NCI-H226 (cell line): ENCODE results near the gene PCSK5.
A peak's percentile ranks its signal among the peaks of the same experiment; 100 is the strongest.
"Not testable (repeated sequence)": the region's sequence is repeated elsewhere in the genome, so short reads cannot be mapped to it uniquely, and the experiment has no call there.

Experiments
- DNase-seq: peaks from one replicate; pipeline ENCODE4 v3.0.0-alpha.2; 2015

The PCSK5 gene

GRCh38 chr9:75890472-75891276 is at the start of gene PCSK5:
Gene PCSK5 (plus strand): TSS chr9:75890673. CDS start chr9:75891182, 509 bp downstream.
- peak; percentile 71 for DNase-seq

DNA sequence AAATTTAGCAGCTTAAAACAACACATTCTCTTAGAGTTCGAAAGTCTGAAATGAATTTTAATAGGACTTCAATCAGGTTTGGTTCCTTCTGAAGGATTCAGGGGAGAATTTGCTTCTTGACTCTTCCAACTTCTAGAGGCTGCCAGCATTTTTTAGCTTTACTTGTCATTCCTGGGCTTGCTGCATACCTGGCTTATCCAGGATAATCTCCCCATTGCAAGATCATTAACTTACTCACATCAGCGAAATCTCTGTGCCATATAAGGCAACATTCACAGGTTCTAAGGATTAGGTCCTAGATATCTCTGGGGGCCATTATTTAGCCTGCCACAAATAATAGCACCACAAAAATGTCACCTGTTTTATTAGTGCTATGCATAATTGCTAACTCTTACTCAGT is 46.2 kb upstream of the PCSK5 start:
- no peak for DNase-seq

DNA sequence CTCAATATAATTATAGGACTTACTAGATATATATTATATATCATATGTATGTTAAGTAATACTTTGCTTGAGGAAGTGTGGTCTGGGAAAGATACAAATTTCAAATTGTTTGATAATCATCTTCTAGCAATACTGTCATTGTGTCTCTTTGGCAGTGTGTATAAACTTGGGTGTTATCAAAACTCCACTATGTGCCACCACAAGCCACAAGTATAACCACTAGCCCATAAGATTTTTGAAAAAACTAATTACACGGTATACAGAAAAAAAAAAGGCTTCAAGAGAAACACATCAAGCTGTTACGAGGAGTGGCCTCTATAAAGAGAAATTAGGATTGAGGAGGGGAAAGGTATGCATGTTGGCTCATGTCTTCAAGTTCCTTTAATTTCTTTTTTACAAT is 44.7 kb upstream of the PCSK5 start:
- DNase-seq, result no peak

DNA sequence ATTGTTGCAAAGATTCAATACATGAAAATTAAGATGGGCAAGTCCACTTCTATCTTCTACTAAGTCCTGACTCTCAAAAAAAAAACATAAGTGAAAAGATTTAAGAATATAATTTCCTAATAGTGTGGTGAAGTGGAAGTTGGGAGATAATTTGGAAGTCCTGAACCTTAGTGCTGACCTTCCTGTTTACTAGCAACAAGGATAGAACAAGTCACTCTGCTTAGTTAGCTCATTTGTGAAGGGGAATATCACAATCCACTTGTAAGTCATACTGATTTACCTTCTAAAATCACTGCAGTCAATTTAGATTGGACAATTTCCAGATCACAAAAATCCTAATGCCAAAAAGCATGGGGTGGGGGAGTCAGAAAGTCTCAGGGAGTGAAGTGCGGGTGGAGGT is 43.4 kb upstream of the PCSK5 start:
- no peak for DNase-seq

GRCh38 chr9:75850459-75851200 is 39.8 kb upstream of the PCSK5 start:
- DNase-seq, result no peak

DNA sequence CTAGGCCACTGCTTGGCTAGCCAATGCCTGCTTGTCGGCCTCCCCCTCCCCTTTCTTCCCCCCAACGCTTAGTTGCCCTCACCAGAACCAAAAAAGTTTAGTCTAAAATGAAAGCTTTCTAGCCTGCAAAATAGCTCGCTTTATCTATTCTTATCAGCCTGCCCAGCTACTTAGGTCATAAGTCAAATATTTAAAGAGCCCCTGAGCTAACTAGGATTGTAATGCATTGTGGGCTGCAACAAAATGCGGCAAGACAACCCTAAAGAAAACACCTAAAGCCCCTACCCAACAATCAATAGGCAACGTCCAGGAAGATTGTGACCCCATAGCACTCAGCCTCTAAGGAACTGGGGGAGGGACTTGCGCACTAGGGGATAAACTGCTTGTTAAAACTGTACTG is 38.6 kb upstream of the PCSK5 start:
- DNase-seq, result no peak

GRCh38 chr9:75852746-75853145 is 37.7 kb upstream of the PCSK5 start:
- no peak for DNase-seq

- DNase-seq, result no peak
These were observed 35.0 kb upstream of the PCSK5 start for GRCh38 chr9:75855509-75855908.

DNA sequence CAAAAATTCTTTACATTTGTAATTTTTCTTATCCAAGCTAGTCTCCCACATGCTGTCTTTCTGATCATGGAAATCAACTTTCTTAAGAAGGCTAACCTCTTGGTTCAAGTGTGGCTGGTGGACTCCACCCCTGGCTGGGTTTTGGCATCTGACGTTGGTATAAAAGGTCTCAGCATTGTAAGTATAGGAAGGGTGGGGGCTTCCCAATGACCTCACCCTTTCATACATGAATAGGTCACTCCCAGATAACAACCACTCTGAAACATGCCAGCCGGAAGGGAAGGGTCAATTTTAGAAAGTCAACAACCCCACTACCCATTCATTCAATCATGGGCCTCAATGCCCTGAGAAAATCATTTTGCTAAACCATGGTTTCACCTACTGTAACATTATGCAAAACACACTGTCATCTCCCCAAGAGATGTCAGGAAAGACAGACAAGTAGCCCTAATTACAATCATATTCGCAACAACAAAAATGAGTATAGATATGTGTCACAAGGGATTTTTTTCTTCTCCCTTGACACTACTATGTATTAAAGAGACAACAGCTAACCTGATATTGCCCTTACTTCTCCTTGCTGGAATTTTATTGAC is 31.9 kb upstream of the PCSK5 start:
- no peak for DNase-seq

DNA sequence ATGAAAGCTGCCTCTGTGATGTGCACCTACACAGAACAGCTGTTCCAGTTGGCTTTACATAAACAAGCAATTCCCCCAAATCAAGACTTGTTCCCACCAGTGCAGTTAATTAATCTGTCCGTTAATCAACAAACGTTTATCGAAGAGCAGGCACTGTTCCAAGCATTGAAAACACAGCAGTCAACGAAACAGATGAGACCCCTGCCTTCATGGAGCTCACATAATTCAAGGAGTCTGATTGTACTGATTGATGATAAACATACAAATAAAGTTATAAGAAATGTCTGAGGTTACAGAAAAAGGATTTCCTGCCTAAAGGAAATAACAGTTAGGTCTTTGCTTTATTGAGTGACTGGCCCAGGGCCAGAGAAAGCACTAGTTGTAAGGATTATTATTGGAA is 26.2 kb upstream of the PCSK5 start:
- DNase-seq, result no peak

- no peak for DNase-seq
These were observed 24.1 kb upstream of the PCSK5 start for GRCh38 chr9:75866273-75866871.

DNA sequence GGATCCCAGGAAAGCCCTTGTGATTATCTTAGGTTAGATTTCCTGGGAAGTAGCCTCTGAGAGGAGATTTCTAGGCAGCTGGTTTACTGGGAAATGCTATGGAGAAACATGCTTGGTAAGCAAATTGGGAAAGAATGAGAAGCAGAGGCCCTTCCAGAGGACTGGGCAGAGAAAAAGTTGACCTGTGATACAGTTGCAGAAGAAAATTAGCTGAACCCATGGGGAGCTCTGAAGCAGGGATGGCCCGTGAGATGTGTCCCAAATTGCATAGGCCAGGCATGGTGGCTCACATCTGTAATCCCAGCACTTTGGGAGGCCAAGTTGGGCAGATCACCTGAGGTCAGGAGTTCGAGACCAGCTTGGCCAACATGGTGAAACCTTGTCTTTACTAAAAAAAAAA is 21.9 kb upstream of the PCSK5 start:
- DNase-seq, result not testable (repeated sequence)

- no peak for DNase-seq
These were observed 21.2 kb upstream of the PCSK5 start for GRCh38 chr9:75869236-75869635.

DNA sequence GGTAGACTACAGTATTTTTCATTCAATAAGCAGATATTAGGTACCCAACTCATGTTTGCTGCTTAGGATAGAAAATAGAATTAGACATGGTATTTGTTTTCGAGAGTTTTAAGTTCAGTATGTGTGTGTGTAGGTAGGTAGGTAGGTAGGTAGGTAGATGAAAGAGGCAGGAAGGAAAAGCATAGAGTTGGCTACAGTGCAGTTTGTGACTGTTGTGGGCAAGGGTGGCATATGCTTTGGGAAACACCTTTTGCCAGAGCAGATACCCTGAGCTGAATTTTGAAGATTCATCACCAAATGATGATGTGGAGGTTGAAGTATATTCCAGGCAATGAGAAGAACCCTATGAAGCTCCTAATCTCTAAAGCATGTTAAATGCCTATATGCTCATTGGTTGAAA is 20.0 kb upstream of the PCSK5 start:
- DNase-seq, result no peak

DNA sequence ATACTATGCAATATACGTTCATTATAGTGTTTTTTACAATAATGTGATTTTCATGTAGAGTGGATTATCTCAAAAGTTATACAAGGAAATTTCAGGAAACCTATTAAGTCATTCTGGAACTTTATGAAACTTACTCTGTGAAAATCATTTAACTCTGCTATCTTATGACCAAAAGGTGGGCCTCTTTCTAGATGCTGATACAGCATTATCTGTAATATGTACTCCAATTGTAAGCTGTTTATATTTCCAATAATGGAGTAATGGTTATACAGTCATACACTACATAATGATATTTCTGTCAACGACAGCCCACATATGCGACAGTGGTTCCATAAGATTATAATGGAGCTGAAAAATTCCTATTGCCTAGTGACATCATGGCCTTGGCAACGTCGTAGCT is 18.8 kb upstream of the PCSK5 start:
- DNase-seq, result no peak

DNA sequence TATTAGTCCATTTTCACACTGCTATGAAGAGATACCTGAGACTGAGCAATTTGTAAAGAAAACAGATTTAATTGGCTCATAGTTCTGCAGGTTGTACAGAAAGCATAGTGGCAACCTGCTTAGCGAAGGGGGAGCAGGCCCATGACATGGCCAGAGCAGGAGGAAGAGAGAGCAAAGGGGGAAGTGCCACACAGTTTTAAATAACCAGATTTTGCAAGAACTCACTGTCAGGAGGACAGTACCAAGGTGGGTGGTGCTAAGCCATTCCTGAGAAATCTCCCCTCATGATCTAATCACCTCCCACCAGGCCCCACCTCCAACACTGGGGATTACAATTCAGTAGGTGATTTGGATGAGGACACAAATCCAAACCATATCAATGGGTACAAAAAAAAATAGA is 16.8 kb upstream of the PCSK5 start:
- DNase-seq, result no peak

- DNase-seq, result no peak
These were observed 13.4 kb upstream of the PCSK5 start for GRCh38 chr9:75876999-75877640.

DNA sequence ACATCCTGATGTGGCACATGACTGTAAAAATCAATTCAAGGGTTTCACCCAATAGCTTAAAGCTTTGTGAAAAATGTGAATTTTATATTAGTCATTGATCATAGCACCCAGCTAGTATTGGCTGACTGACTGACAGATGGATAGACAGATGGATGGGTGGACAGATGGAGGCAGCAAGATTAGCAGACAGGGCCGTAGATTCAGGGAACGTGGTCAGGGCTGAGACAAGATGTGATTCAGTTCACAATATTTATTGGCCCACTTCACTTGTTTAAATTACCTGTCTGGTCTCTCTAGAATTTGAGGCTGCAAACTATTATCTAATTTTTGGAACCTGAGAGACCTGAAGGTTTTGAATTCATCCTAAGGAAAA is 12.0 kb upstream of the PCSK5 start:
- no peak for DNase-seq

DNA sequence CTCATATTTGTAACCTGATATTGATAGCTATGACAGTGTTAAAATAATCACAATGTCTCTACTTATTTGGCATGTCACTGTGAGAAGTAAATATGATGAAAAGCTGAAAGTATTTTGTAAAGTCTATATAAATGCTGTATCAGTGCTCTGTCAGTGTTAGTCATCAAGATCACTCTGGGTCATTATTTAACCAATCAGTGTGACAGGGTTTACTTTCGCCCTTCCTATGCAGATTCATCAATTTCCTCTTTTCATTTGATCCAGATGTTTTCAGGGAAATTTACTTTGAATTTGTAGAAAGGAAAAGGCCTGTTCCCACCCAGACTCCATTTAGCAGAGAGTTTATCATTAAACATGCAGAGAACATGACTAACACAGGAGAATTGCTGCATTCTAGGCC is 9.9 kb upstream of the PCSK5 start:
- no peak for DNase-seq

GRCh38 chr9:75881761-75882160 is 8.7 kb upstream of the PCSK5 start:
- no peak for DNase-seq

DNA sequence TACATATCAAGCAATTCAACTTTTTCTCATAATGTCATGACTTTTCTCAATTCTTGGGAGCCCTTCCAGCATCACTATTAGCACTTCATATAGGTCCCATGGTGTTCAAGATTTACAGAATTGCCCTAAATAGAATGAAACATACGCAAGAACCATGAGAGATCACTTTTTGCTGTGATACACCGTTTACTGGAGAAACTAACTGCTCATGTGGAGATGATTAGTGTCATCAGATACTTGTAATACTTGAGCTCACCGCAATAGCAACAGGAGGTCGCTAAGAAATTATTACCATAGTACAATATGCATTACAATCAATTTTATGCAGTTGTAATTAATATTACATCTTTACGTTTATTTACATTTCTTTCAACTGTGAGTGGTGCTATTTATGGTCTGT is 4.8 kb upstream of the PCSK5 start:
- DNase-seq, result no peak

DNA sequence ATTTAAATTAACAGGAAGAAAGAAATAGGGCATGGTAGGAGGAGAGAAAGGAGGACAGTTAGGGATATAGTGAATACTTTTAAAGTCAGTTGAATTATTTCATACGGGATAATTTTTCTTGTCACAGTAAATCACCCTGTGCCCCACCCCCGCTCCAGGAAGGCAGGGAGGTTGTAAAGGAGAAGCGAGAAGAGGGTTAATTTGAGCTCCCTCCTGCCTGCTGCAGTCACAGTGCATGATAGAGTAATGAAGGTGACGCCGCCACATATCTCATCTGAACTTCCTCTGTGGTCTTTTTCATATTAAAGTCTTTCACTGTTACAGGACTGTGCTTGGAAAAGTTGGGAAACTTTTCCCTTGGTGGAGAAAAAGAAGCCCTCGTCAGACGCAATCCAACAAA is 896 bp upstream of the PCSK5 start:
- no peak for DNase-seq

DNA sequence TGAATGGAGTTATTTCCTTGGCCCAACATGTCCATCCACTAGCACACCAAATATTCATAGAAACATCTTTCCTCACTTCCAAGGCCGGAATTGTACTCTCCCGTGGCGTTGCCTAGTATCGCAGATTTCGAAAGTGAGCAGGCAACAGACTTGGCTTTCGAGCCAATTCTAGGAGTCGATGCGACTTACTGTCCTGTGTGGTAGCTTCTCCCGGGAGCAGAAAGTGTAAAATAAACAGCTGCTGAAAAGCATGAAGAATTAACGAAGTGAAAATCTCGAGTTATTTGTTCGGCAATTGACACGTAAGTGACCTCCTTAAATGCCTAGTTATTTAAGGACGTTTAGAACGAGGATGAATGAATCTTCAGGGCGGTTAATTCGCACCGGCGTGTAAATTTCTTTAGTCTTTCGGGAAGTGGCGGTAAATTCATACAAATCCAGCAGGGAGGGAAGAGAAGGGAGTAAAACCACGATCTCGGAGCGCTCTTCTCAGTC is 449 bp upstream of the PCSK5 start:
- peak; percentile 6 for DNase-seq
